GM19397 (cell line): ENCODE results near the gene VAMP8.
"Not testable (repeated sequence)": the region's sequence is repeated elsewhere in the genome, so short reads cannot be mapped to it uniquely, and the experiment has no call there.

Experiments
- ATAC-seq: cut with Tn5 transposase; IDR thresholded peaks from one replicate; pipeline ENCODE4 v1.9.1; 2021; ENCODE audit warnings: mild to moderate bottlenecking, moderate library complexity; ENCODE audit not compliant: unreplicated experiment

Gene VAMP8

GRCh38 chr2:85579266-85579935 is 2.0 kb downstream of the VAMP8 start:
- ATAC-seq = no peak

- no peak for ATAC-seq
Observed at GRCh38 chr2:85580206-85580605, 2.8 kb downstream of the VAMP8 start.

GRCh38 chr2:85582492-85582891 is 5.1 kb downstream of the VAMP8 start:
- no peak for ATAC-seq

GRCh38 chr2:85583667-85584353 is 6.4 kb downstream of the VAMP8 start:
- ATAC-seq = peak; percentile 62

GRCh38 chr2:85584354-85584856 is 7.0 kb downstream of the VAMP8 start, which contains the start of gene VAMP5:
TSS of gene VAMP5 (plus strand) at chr2:85584431. CDS start at chr2:85584491, 60 bp downstream.
- peak; percentile 49 for ATAC-seq

- ATAC-seq = peak; percentile 28
Observed at GRCh38 chr2:85584857-85585780, 7.7 kb downstream of the VAMP8 start.

GRCh38 chr2:85585781-85586105 is 8.4 kb downstream of the VAMP8 start:
- no peak for ATAC-seq

- ATAC-seq = no peak
Observed at GRCh38 chr2:85588236-85588635, 10.8 kb downstream of the VAMP8 start.

GRCh38 chr2:85588645-85589044 is 11.3 kb downstream of the VAMP8 start:
- no peak for ATAC-seq

- ATAC-seq = no peak
Observed at GRCh38 chr2:85589181-85589580, 11.8 kb downstream of the VAMP8 start.

- ATAC-seq = no peak
Observed at GRCh38 chr2:85589982-85590791, 12.8 kb downstream of the VAMP8 start.

- ATAC-seq = no peak
Observed at GRCh38 chr2:85590950-85591349, 13.6 kb downstream of the VAMP8 start.

GRCh38 chr2:85591563-85591962 is 14.2 kb downstream of the VAMP8 start:
- no peak for ATAC-seq

GRCh38 chr2:85592299-85592698 is 14.9 kb downstream of the VAMP8 start:
- not testable (repeated sequence) for ATAC-seq

- ATAC-seq = no peak
Observed at GRCh38 chr2:85593023-85593422, 15.6 kb downstream of the VAMP8 start.

- no peak for ATAC-seq
Observed at GRCh38 chr2:85594715-85595300, 17.4 kb downstream of the VAMP8 start.

GRCh38 chr2:85595301-85596025 is 18.1 kb downstream of the VAMP8 start, which contains the start of gene RNF181:
TSS of gene RNF181 (plus strand) at chr2:85595745. CDS start at chr2:85595764, 19 bp downstream.
- ATAC-seq = peak; percentile 98

- ATAC-seq = no peak
Observed at GRCh38 chr2:85596026-85596333, 18.6 kb downstream of the VAMP8 start.

GRCh38 chr2:85596486-85597143 is 19.2 kb downstream of the VAMP8 start:
- no peak for ATAC-seq
